Sigmoid colon (tissue), 7 donors: ENCODE results near the gene TOMM70. TPM values are rescaled to one million over a fixed set of nuclear protein-coding genes. Genes with fewer than 3 reads are reported as not detected.

Experiments
- DNase-seq: peaks from one replicate; pipeline ENCODE4 v3.0.0-alpha.2; 2019
- H3K27ac ChIP-seq, 4 donors: fragments of 200-600 bp; sonication (generic); one replicate each; pipeline ENCODE4 v1.5.1; 2016 to 2019; ENCODE audit warnings: mild to moderate bottlenecking in 1 of 4
- H3K27me3 ChIP-seq, 3 donors: fragments of 200-600 bp; sonication (generic); one replicate each; pipeline ENCODE4 v1.5.1; 2019; ENCODE audit warnings: mild to moderate bottlenecking in 1 of 3
- H3K36me3 ChIP-seq, 4 donors: fragments of 200-600 bp; sonication (generic); one replicate each; pipeline ENCODE4 v1.5.1; 2016 to 2019
- H3K4me1 ChIP-seq, 4 donors: fragments of 200-600 bp; sonication (generic); one replicate each; pipeline ENCODE4 v1.5.1; 2017 to 2019
- H3K4me3 ChIP-seq, 4 donors: fragments of 200-600 bp; sonication (generic); one replicate each; pipeline ENCODE4 v1.5.1; 2017 to 2019; ENCODE audit warnings: mild to moderate bottlenecking in 2 of 4, moderate library complexity in 1 of 4
- H3K9me3 ChIP-seq, 4 donors: fragments of 200-600 bp in 3 of 4; sonication (generic) in 3 of 4; one replicate each; pipeline versions ENCODE4 v1.5.1 to v1.6.1; 2013 to 2019
- EP300 ChIP-seq, 4 donors: sonication (generic); formaldehyde crosslinking; IDR thresholded peaks; one replicate each; pipeline ENCODE4 v1.6.1; 2017; ENCODE audit warnings: antibody characterized with exemption in 4 of 4
- POLR2A ChIP-seq, 2 donors: fragments of 450-650 bp; IDR thresholded peaks; one replicate each; pipeline ENCODE4 v1.6.1; 2016; ENCODE audit warnings: antibody characterized with exemption in 2 of 2, mild to moderate bottlenecking in 2 of 2, moderate library complexity in 2 of 2
- POLR2AphosphoS5 ChIP-seq, 4 donors: sonication (generic); formaldehyde crosslinking; IDR thresholded peaks; one replicate each; pipeline ENCODE4 v1.6.1; 2017; ENCODE audit warnings: antibody characterized with exemption in 4 of 4
- WGBS, 2 donors: extraction: QIAGEN DNeasy Blood & Tissue Kit; methylation state at CpG; one replicate each; pipeline ENCODE4 v1.1.7; 2013; 5-methylcytosine and 5-hydroxymethylcytosine counted together
- intact Hi-C: fragments of 100-400 bp; cut with DNase I; formaldehyde crosslinking; loops from one replicate; pipeline ENCODE4 v1.15.1; 2023
- polyA plus RNA-seq, 3 donors: library from polyadenylated mRNA; stranded (reverse); fragments of 200-250 nt; gene quantifications; one replicate each; pipeline ENCODE4 v1.2.3, GENCODE V29; 2013
- total RNA-seq, 4 donors: library from RNA; depleted of rRNA; stranded (reverse); fragments of >200 nt; gene quantifications; one replicate each; pipeline ENCODE4 v1.1.0, GENCODE V29; 2016
- TF ChIP-seq, protein P1 (sequence below), 4 experiments: fragments of 450-650 bp in 3 of 4; fragments of 200-600 bp in 1 of 4; IDR thresholded peaks; one replicate each; pipeline ENCODE4 v1.5.1; 2016 to 2019; ENCODE audit warnings: antibody characterized with exemption in 4 of 4, mild to moderate bottlenecking in 3 of 4, moderate library complexity in 2 of 4
- donor health status: healthy with polysubstance abuse.
- donor health status: Bipolar disorder and iron deficiency.
- donor health status: healthy.

TOMM70 gene
- total and polyA plus RNA-seq, 7 donors: 17.4 to 54.9 (median 49.6) TPM

DNA sequence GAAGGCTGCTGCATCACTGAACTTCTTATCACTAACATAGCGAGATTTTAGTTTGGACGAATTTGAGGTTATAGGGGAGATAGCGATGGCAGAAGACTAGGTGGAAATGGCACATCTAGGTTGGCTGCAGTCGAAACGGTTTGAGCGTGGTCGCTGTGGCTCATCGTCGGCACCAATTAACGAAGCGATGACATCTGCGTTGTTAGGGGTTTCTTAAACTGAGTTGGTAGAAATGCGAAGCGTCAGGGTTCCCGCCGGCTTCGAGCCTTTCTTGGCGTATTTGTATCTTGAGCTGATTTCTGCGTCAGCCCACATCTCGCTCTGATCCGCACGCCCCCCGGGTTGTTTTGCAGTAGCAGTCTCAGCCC lies 769 bp upstream of the TOMM70 start:
- H3K4me3 ChIP-seq: peak overlapping the region; percentile 77 to 99 (median 87)
- intact Hi-C loops: loop anchor here (2.0 to 5.0 kb wide), 2 partner anchors 91 to 306 kb away; partner anchors contain the start of genes TFG and TMEM45A
- 0% methylated on average over 23 of the region's 23 CpGs for whole genome bisulfite sequencing, 2 donors
- peaks cover 0 to 57% (median 38%) of the 10 kb centered on the region in 4 donors for H3K4me1 ChIP-seq
- TF ChIP-seq, protein P1, sequence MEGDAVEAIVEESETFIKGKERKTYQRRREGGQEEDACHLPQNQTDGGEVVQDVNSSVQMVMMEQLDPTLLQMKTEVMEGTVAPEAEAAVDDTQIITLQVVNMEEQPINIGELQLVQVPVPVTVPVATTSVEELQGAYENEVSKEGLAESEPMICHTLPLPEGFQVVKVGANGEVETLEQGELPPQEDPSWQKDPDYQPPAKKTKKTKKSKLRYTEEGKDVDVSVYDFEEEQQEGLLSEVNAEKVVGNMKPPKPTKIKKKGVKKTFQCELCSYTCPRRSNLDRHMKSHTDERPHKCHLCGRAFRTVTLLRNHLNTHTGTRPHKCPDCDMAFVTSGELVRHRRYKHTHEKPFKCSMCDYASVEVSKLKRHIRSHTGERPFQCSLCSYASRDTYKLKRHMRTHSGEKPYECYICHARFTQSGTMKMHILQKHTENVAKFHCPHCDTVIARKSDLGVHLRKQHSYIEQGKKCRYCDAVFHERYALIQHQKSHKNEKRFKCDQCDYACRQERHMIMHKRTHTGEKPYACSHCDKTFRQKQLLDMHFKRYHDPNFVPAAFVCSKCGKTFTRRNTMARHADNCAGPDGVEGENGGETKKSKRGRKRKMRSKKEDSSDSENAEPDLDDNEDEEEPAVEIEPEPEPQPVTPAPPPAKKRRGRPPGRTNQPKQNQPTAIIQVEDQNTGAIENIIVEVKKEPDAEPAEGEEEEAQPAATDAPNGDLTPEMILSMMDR (IDR thresholded peaks at IDR 0.05): no peak
- no peak for TF ChIP-seq POLR2A (IDR thresholded peaks at IDR 0.05)
- no peak for TF ChIP-seq POLR2AphosphoS5 (IDR thresholded peaks at IDR 0.05)
- TF ChIP-seq EP300 (IDR thresholded peaks at IDR 0.05): no peak
- peak overlapping the region; percentile 89 to 98 (median 91) for H3K27ac ChIP-seq
- no peaks in the 10 kb centered on the region for H3K36me3 ChIP-seq
- DNase-seq: peak; percentile 71
- H3K9me3 ChIP-seq: no peaks in the 10 kb centered on the region
- H3K27me3 ChIP-seq: no peaks in the 10 kb centered on the region

DNA sequence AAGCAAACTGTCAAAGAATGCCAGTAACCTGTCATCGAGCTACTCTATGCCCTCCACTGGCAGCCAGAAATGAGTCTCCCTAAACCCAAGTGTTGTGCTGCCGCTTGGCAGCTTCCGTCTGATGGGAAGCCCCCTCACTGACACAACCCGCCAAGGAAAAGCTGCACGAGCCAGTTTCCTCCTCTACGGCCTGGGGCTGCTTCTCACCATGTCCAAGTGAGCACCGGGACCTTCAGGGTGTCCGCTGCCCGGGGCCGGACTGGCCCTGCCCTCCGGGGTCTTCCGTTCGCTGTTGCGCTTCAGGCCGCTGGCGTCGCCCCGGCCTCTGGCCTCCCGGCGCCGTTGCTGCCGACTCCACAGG lies 490 bp downstream of the TOMM70 start:
- 1% methylated on average over 22 of the region's 22 CpGs for WGBS, 2 donors
- peak overlapping the region; percentile 89 to 98 (median 91) for H3K27ac ChIP-seq
- peaks cover 0 to 65% (median 38%) of the 10 kb centered on the region in 4 donors for H3K4me1 ChIP-seq
- TF ChIP-seq POLR2AphosphoS5 (IDR thresholded peaks at IDR 0.05) (no peak), POLR2A (IDR thresholded peaks at IDR 0.05) (no peak), EP300 (IDR thresholded peaks at IDR 0.05) (no peak)
- TF ChIP-seq, protein P1 (IDR thresholded peaks at IDR 0.05): no peak
- H3K27me3 ChIP-seq: no peaks in the 10 kb centered on the region
- peak overlapping the region; percentile 77 to 99 (median 87) for H3K4me3 ChIP-seq
- intact Hi-C loops: loop anchor here (2.0 to 5.0 kb wide), 2 partner anchors 92 to 307 kb away; partner anchors contain the start of genes TFG and TMEM45A
- no peak for DNase-seq
- no peaks in the 10 kb centered on the region for H3K9me3 ChIP-seq
- H3K36me3 ChIP-seq: no peaks in the 10 kb centered on the region

DNA sequence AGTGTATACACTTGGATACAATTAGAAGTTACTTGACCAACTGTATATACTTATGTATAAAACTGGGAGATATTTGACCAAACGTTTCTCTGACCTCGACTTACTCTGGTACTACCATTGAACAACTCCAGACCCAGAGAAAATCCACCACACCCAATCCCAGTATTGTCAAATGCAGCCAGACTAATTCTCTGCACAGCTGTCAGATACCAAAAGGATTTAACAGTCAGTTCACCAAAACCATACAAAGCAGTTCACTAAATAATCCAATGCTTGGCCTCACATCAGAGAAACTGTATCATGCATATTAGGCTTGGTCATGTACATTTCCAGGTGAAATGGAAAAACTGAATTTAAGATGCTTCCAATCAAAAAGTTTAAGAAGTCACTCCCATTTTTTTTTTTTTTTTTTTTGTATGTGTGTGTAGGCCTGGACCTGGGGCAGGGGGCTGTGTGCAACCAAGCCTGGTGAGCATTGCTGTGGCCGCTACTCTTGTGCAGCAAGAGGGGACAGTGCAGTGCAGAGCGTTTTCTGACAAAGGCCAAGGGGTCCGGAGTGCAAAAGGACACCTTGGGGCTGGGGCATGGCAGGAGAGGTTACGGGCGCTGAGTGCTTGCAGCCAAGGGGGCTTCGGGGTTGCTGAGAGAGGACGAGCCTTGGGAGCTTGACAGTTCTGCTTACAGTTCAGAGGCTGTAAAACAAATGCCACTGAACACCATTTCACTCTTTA lies 1.4 kb downstream of the TOMM70 start:
- no peaks in the 10 kb centered on the region for H3K9me3 ChIP-seq
- no peaks in the 10 kb centered on the region for H3K27me3 ChIP-seq
- H3K4me3 ChIP-seq: peak overlapping the region; percentile 77 to 99 (median 87)
- peaks cover 0 to 65% (median 38%) of the 10 kb centered on the region in 4 donors for H3K4me1 ChIP-seq
- intact Hi-C loops: loop anchor here (2.0 to 5.0 kb wide), 2 partner anchors 93 to 308 kb away; partner anchors contain the start of genes TFG and TMEM45A
- DNase-seq: no peak
- 15 to 53% methylated on average over 9 of the region's 9 CpGs for WGBS, 2 donors
- no peaks in the 10 kb centered on the region for H3K36me3 ChIP-seq
- peak overlapping the region; percentile 89 to 98 (median 91) for H3K27ac ChIP-seq
- TF ChIP-seq POLR2A (IDR thresholded peaks at IDR 0.05) (no peak), EP300 (IDR thresholded peaks at IDR 0.05) (no peak), POLR2AphosphoS5 (IDR thresholded peaks at IDR 0.05) (no peak)
- TF ChIP-seq, protein P1 (IDR thresholded peaks at IDR 0.05): no peak

DNA sequence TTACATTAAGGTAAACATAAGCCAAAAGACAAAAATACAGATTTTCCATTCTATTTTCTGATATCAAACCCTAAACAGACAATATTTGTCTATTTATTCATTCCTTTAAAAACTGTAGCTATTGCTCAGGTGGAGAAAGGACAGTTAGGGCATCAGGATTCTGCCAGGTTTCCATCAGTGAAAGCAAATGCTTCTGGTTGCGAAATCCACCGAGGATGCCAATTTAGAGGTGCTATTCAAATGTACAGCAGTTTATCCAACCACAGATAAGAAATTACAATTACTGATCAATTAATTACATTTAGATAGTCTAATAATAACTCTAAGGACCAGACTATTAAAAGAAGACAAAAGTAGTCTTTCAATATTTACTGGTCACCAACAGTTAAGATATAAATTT lies 3.9 kb downstream of the TOMM70 start:
- Histone ChIP-seq H3K36me3 (no peaks in the 10 kb centered on the region), H3K9me3 (no peaks in the 10 kb centered on the region), H3K27me3 (no peaks in the 10 kb centered on the region), H3K27ac (no peak overlapping the region), H3K4me1 (peaks cover 0 to 41% (median 17%) of the 10 kb centered on the region in 4 donors), H3K4me3 (no peak overlapping the region)
- intact Hi-C loops: no loop called here
- 63 to 85% methylated on average over 2 of the region's 2 CpGs for WGBS, 2 donors
- no peak for DNase-seq
- TF ChIP-seq, protein P1 (IDR thresholded peaks at IDR 0.05): no peak
- no peak for TF ChIP-seq POLR2A (IDR thresholded peaks at IDR 0.05)
- no peak for TF ChIP-seq POLR2AphosphoS5 (IDR thresholded peaks at IDR 0.05)
- no peak for TF ChIP-seq EP300 (IDR thresholded peaks at IDR 0.05)
